Heart left ventricle (tissue), 16 donors: ENCODE data around the gene ARFGAP2. TPM values are rescaled to one million over a fixed set of nuclear protein-coding genes. Genes with fewer than 3 reads are reported as not detected.

Experiments
- ATAC-seq, 4 donors: fragments of 200-7000 bp; cut with Tn5 transposase; one replicate each; pipeline ENCODE4 v1.9.1; 2020 to 2022; ENCODE audit warnings: moderate library complexity in 4 of 4, mild to moderate bottlenecking in 3 of 4, moderate number of reproducible peaks in 1 of 4
- DNase-seq, 5 donors: peaks; one replicate each; pipeline ENCODE4 v3.0.0-alpha.2; 2020
- H3K27ac ChIP-seq, 12 donors: fragments of 200-600 bp; sonication (generic) in 4 of 12; one replicate each; pipeline versions ENCODE4 v1.5.0 to v1.8.0; 2016 to 2022; ENCODE audit warnings: mild to moderate bottlenecking in 2 of 12
- H3K27me3 ChIP-seq, 9 donors: fragments of 200-600 bp; sonication (generic) in 2 of 9; one replicate each; pipeline versions ENCODE4 v1.5.1 to v1.8.0; 2016 to 2022; ENCODE audit warnings: mild to moderate bottlenecking in 3 of 9
- H3K36me3 ChIP-seq, 9 donors: fragments of 200-600 bp; sonication (generic) in 2 of 9; one replicate each; pipeline versions ENCODE4 v1.5.0 to v1.8.0; 2018 to 2022; ENCODE audit warnings: mild to moderate bottlenecking in 2 of 9
- H3K4me1 ChIP-seq, 12 donors: fragments of 200-600 bp; sonication (generic) in 4 of 12; one replicate each; pipeline versions ENCODE4 v1.5.0 to v1.8.0; 2016 to 2022; ENCODE audit warnings: mild to moderate bottlenecking in 3 of 12
- H3K4me3 ChIP-seq, 12 donors: fragments of 200-600 bp; sonication (generic) in 4 of 12; one replicate each; pipeline versions ENCODE4 v1.5.0 to v1.8.0; 2017 to 2022; ENCODE audit warnings: mild to moderate bottlenecking in 9 of 12, moderate library complexity in 4 of 12
- H3K9me3 ChIP-seq, 12 donors: fragments of 200-600 bp; sonication (generic) in 4 of 12; one replicate each; pipeline versions ENCODE4 v1.5.0 to v1.8.0; 2016 to 2022; ENCODE audit warnings: mild to moderate bottlenecking in 1 of 12
- POLR2A ChIP-seq, 2 donors: fragments of 450-650 bp; IDR thresholded peaks; one replicate each; pipeline ENCODE4 v1.6.1; 2017; ENCODE audit warnings: antibody characterized with exemption in 2 of 2, mild to moderate bottlenecking in 2 of 2, moderate library complexity in 2 of 2
- WGBS, 4 donors: extraction: QIAGEN DNeasy Blood & Tissue Kit in 2 of 4; methylation state at CpG; one replicate each; pipeline versions ENCODE4 v1.1.5 to v1.1.7; 2013 to 2018; 5-methylcytosine and 5-hydroxymethylcytosine counted together
- intact Hi-C, 10 donors: fragments of 100-400 bp; cut with DNase I; formaldehyde crosslinking; loops; one replicate each; pipeline versions ENCODE4 v1.11.1 to v1.14.2; 2022
- polyA plus RNA-seq, 2 donors: library from polyadenylated mRNA; stranded (reverse); fragments of 200-250 nt; gene quantifications; one replicate each; pipeline ENCODE4 v1.2.3, GENCODE V29; 2013
- total RNA-seq, 9 donors: library from RNA; depleted of rRNA in 2 of 9; stranded (reverse); fragments of >200 nt in 2 of 9; fragmentation: NEBNext Ultra II Directional in 3 of 9; extraction: Animal tissue kit (Norgen Biotek cat#: 25700) in 3 of 9; gene quantifications; one replicate each; pipeline versions ENCODE4 v1.1.0 to v1.2.4, GENCODE V29; 2016 to 2023
- TF ChIP-seq, protein P1 (sequence below), 12 donors: fragments of 200-600 bp; sonication (generic) in 4 of 12; IDR thresholded peaks; one replicate each; pipeline versions ENCODE4 v1.5.0 to v1.8.0; 2018 to 2022; ENCODE audit warnings: antibody characterized with exemption in 12 of 12, mild to moderate bottlenecking in 5 of 12
- donor health status: ischemic (EF 13 %, LVEDD 7.1; RV severe dilation, severe dysfunction).
- donor health status: healthy with polysubstance abuse.
- donor health status: DM: no; HTN: yes; CAD: no.
- donor health status: DM: no; HTN: no; CAD: no.
- donor health status: ischemic (EF 25% LVEDD 6.9; RV normal size, moderate dysfunction).
- donor health status: ischemic (EF 25% LVEDD 5.7; RV mildly dilated, moderate dysfunction).
- donor health status: healthy.
- donor health status: DM: yes; HTN: yes; CAD: no.
- donor health status: ischemic (EF 35%, LVEDD 5.7; RV mildly dilated, moderate dysfunction).
- donor health status: nonischemic (EF 11% LVEDD 7.7; RV severe dilation, severe dysfunction).
- donor health status: DM: yes; HTN: yes; CAD: no.
- donor health status: PGD.
- donor health status: ischemic (EF 29% LVEDD 5.4; RV normal size, mild dysfunction).
- donor health status: nonischemic (EF 23%, LVEDD 6.1; RV moderate dilation, normal function).

ARFGAP2 gene
- total and polyA plus RNA-seq, 11 donors = 47.5 to 96.1 (median 61.3) TPM

DNA sequence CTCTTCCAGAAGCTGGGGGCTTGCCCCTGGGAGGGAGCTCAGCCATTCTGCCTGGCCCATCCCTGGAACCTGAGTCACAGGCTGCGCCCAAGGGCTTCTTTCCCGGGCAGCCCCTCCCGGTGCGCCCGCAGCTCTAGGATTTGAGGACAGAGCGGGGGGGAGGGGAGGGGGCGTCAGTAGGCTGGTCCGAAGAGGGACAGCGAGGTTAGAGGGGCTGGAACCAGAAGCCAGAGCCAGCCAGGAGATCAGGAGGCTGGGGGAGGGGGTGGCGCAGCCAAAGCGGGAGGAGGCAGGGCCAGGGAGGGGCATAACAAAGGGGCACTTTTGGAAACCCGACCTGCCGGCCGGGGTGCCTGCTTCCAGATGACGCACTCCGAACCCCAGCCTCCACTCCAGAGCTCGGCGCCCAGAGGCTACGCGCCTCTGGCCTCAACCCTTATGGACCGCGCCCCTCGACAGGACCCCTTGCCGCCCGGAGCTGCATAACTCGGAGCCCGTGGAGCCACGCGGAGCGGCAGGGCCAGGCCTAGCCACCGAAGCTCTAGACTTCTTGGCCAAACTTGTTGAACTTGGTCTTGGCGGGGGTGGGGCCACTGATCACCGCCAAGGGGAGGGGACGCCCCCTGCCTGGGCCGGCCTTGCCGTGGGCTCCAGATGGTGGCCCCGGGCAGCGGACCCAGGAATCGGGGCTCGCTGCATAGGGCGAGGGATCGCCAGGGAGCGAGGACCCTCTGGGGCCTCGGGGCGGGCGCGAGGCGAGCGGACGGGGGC is 8.8 kb upstream of the ARFGAP2 start:
- H3K36me3 ChIP-seq = peaks cover 0 to 13% (median 0%) of the 10 kb centered on the region in 9 donors
- peak in 1 of 2 donors; percentile 70 for TF ChIP-seq POLR2A (IDR thresholded peaks at IDR 0.05)
- TF ChIP-seq, protein P1, sequence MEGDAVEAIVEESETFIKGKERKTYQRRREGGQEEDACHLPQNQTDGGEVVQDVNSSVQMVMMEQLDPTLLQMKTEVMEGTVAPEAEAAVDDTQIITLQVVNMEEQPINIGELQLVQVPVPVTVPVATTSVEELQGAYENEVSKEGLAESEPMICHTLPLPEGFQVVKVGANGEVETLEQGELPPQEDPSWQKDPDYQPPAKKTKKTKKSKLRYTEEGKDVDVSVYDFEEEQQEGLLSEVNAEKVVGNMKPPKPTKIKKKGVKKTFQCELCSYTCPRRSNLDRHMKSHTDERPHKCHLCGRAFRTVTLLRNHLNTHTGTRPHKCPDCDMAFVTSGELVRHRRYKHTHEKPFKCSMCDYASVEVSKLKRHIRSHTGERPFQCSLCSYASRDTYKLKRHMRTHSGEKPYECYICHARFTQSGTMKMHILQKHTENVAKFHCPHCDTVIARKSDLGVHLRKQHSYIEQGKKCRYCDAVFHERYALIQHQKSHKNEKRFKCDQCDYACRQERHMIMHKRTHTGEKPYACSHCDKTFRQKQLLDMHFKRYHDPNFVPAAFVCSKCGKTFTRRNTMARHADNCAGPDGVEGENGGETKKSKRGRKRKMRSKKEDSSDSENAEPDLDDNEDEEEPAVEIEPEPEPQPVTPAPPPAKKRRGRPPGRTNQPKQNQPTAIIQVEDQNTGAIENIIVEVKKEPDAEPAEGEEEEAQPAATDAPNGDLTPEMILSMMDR (IDR thresholded peaks at IDR 0.05) = peak in 1 of 12 donors; percentile 4
- DNase-seq (peak; percentile 84 to 91 (median 88)), ATAC-seq (peak; percentile 50 to 62 (median 57))
- H3K9me3 ChIP-seq = no peaks in the 10 kb centered on the region
- H3K27me3 ChIP-seq = peaks cover 0 to 43% (median 0%) of the 10 kb centered on the region in 9 donors
- intact Hi-C loops = loop anchor here in 5 of 10 donors (1.0 to 5.0 kb wide), 4 partner anchors 29 to 169 kb away; partner anchors contain the start of genes DDB2 (in 2 of the 5) and MYBPC3 (in 1 of the 5)
- peak overlapping the region; percentile 89 to 100 (median 96) for H3K27ac ChIP-seq
- H3K4me3 ChIP-seq = peak overlapping the region; percentile 62 to 95 (median 82)
- peaks cover 0 to 83% (median 31%) of the 10 kb centered on the region in 12 donors for H3K4me1 ChIP-seq
- whole genome bisulfite sequencing, 4 donors = 4 to 6% (median 5%) methylated on average over 14 to 50 of the region's 50 CpGs

DNA sequence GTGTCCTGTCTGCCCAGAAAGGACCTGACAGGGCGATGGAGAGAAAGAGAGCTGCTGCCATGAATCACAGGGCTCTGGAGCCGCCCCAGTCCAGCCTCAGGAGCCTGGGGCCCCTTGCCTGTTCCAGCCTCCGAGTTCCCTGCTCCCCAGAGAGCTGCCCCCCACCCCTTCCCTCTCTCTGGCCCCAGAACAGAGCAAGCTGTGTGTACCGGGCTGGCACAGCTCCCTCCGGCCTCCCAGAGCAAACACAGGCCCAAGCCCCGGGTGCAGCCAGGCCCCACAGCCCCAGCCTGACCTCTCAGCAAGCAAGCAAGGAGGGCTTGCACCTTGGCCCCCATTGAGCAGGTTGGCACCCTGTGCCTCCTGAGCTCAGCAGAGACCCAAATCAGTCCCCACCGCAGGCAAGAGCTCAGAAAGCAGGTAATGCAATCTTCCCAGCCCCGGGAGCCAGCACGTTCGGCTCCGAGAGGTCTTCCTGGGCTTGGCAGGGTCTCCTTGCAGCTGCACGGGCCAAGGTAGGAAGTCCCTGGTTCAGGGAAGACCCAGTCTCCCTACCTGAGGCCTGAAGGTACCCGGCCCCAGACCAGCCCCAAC is 8.1 kb upstream of the ARFGAP2 start:
- Histone ChIP-seq H3K27ac (peak overlapping the region; percentile 89 to 100 (median 96)), H3K36me3 (peaks cover 0 to 20% (median 6%) of the 10 kb centered on the region in 9 donors), H3K4me3 (peak overlapping the region; percentile 62 to 95 (median 82)), H3K27me3 (peaks cover 0 to 43% (median 0%) of the 10 kb centered on the region in 9 donors), H3K9me3 (no peaks in the 10 kb centered on the region), H3K4me1 (peaks cover 0 to 90% (median 35%) of the 10 kb centered on the region in 12 donors)
- WGBS, 4 donors = 25 to 35% (median 31%) methylated on average over 11 to 13 of the region's 13 CpGs
- no peak for TF ChIP-seq POLR2A (IDR thresholded peaks at IDR 0.05)
- peak in 3 of 4 donors; percentile 0 to 3 (median 1) for ATAC-seq
- intact Hi-C loops = loop anchor here in 6 of 10 donors (2.0 to 5.0 kb wide), 5 partner anchors 30 to 172 kb away; partner anchors contain the start of genes DDB2 (in 1 of the 6) and MYBPC3 (in 1 of the 6)
- peak in 2 of 5 donors; percentile 46 to 58 for DNase-seq

DNA sequence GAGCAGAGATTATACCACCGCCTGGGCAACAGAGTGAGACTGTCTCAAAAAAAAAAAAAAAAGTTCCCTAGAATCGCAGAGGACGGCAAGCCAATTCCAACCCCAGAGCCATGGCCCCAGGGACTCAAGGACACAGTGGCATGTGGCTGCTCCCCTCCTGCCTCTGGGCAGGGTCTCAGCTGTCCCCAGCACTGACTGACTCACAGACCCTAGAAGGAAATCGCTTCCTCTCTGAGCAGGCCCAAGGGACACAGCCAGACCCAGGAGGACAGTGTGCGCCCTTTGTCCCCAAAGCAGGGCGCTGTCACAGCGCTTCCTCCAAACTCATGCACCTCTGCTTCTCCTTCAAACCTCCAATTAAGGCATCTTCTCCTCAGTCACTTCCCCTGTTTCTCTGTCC is 7.3 kb upstream of the ARFGAP2 start:
- WGBS, 4 donors = 45 to 63% (median 60%) methylated on average over 7 of the region's 7 CpGs
- peak overlapping the region in 11 of 12 donors; percentile 62 to 95 (median 84) for H3K4me3 ChIP-seq
- TF ChIP-seq POLR2A (IDR thresholded peaks at IDR 0.05) = peak in 1 of 2 donors; percentile 27
- TF ChIP-seq, protein P1 (IDR thresholded peaks at IDR 0.05) = no peak
- ATAC-seq (peak in 3 of 4 donors; percentile 8 to 21 (median 15)), DNase-seq (peak; percentile 50 to 82 (median 59))
- H3K27ac ChIP-seq = peak overlapping the region; percentile 89 to 100 (median 96)
- H3K4me1 ChIP-seq = peaks cover 0 to 90% (median 42%) of the 10 kb centered on the region in 12 donors
- intact Hi-C loops = loop anchor here in 5 of 10 donors (2.0 to 5.0 kb wide), 5 partner anchors 31 to 173 kb away; partner anchors contain the start of genes DDB2 (in 1 of the 5) and MYBPC3 (in 1 of the 5)
- H3K9me3 ChIP-seq = no peaks in the 10 kb centered on the region
- peaks cover 0 to 43% (median 0%) of the 10 kb centered on the region in 9 donors for H3K27me3 ChIP-seq
- peaks cover 0 to 29% (median 14%) of the 10 kb centered on the region in 9 donors for H3K36me3 ChIP-seq

DNA sequence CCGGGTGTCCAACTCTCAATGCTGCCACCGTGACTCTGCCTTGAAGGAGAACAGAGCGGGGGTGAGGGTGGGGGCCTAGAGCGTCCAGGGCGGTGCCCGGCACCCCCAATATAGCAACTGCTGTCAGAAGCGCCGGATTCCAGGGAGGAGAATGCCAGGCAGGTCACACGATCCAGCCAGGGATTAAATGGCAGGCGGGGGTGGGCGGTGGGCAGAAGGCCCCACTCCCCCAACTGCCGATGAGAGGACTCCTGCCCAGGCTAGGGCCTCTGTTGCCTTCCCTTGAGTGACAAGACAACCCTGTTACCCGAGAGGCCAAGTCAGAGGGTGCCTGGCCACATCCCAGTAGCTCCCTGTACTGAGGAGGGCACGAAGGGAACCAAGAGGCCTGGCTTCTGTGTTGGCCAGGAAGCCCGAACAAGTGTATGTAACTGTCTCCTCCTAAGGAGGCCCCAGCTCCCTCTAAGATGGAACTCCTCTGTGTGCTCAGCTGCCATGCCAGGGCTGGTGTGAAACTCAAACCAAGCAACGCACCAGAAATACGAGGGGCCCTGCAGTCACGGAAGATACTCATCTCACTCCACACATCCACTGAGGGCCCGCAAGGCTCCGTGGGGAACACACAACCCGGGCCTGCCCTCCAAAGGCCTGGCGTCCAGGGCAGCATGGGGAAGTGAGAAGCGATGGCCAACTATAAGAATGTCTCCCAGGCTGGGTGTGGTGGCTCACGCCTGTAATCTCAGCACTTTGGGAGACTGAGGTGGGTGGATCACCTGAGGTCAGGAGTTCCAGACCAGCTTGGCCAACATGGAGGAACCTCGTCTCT is 6.6 kb upstream of the ARFGAP2 start:
- WGBS, 4 donors = 57 to 68% (median 65%) methylated on average over 10 to 25 of the region's 25 CpGs
- H3K4me1 ChIP-seq = peaks cover under 1 to 94% (median 48%) of the 10 kb centered on the region in 12 donors
- H3K27ac ChIP-seq = peak overlapping the region; percentile 89 to 100 (median 96)
- peaks cover 0 to 34% (median 19%) of the 10 kb centered on the region in 9 donors for H3K36me3 ChIP-seq
- TF ChIP-seq, protein P1 (IDR thresholded peaks at IDR 0.05) = no peak
- no peak for TF ChIP-seq POLR2A (IDR thresholded peaks at IDR 0.05)
- intact Hi-C loops = loop anchor here in 4 of 10 donors (2.0 to 5.0 kb wide), 3 partner anchors 34 to 174 kb away; partner anchors contain the start of gene MYBPC3 (in 1 of the 4)
- DNase-seq = peak in 4 of 5 donors; percentile 56 to 71 (median 69)
- peak in 3 of 4 donors; percentile 3 to 36 (median 11) for ATAC-seq
- peak overlapping the region in 9 of 12 donors; percentile 28 to 95 (median 84) for H3K4me3 ChIP-seq
- H3K27me3 ChIP-seq = peaks cover 0 to 41% (median 0%) of the 10 kb centered on the region in 9 donors
- H3K9me3 ChIP-seq = no peaks in the 10 kb centered on the region
